ENCODE results near the gene LMO2. TPM values are rescaled to one million over a fixed set of nuclear protein-coding genes. Genes with fewer than 3 reads are reported as not detected.
"Not testable (repeated sequence)": the region's sequence is repeated elsewhere in the genome, so short reads cannot be mapped to it uniquely, and the experiment has no call there.

The LMO2 gene
- total RNA-seq, 1 donor from 2014 or later, result 56.0 TPM

DNA sequence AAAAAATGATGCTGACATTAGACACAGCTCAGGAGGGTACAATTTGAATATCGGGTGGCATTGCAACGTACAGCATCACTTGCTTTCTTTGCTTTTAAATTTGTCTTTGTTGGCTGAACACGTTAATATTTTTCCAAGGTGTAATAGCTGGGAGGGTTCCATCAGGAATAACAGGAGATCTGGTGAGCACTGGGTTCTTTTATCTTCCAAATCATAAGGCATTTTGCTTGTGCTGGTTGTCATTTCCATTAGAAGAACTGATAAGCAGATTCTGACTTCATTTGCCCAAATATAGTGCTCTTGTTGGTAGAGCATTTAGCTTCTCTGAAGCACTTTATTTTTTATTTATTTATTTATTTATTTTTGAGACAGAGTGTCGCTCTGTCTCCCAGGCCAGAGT, 48.9 kb downstream of the LMO2 start:
- Histone ChIP-seq H3K4me3 (no peak overlapping the region), H3K27me3 (no peaks in the 10 kb centered on the region), H3K27ac (no peak overlapping the region), H3K36me3 (no peaks in the 10 kb centered on the region), H3K9me3 (no peaks in the 10 kb centered on the region), H3K4me1 (no peaks in the 10 kb centered on the region)
- TF ChIP-seq, protein P1, sequence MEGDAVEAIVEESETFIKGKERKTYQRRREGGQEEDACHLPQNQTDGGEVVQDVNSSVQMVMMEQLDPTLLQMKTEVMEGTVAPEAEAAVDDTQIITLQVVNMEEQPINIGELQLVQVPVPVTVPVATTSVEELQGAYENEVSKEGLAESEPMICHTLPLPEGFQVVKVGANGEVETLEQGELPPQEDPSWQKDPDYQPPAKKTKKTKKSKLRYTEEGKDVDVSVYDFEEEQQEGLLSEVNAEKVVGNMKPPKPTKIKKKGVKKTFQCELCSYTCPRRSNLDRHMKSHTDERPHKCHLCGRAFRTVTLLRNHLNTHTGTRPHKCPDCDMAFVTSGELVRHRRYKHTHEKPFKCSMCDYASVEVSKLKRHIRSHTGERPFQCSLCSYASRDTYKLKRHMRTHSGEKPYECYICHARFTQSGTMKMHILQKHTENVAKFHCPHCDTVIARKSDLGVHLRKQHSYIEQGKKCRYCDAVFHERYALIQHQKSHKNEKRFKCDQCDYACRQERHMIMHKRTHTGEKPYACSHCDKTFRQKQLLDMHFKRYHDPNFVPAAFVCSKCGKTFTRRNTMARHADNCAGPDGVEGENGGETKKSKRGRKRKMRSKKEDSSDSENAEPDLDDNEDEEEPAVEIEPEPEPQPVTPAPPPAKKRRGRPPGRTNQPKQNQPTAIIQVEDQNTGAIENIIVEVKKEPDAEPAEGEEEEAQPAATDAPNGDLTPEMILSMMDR (IDR thresholded peaks at IDR 0.05), result no peak
- intact Hi-C loops (cut with DNase I), result no loop called here
- no peak for DNase-seq (ENCODE audit: low spot score in 2 of 2)

DNA sequence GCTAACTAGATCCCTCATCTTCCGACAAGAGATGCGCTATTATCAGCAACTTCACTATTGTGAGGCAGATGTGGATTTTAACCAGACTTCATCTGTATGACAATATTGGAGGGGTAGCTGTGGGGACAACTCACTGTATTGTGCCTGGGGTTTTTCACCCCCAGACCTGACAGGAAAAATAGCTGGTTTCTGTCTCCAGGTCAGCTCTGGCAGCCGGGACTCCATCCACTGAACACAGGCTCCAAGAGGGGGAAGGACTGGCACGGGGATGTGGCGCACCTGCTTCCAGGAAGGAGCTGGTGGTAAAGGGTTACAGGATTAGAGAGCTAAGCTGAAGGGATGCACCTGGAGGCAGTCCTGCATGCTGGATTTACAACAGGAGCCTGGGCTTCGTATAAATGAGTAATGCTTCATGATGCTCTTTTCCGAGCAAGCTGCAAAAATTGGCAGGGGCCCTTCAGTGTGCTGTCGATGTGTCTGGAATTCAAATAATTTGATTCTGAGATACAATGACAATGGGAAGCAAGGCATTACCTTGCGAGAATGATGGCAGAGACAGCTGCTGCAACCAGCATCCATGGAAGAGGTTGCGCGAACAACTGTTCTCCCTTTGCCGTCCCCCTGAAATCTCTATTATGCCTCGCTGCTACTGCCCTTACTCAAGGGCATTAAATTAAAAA, 49.5 kb downstream of the LMO2 start:
- intact Hi-C loops (cut with DNase I), result no loop called here
- Histone ChIP-seq H3K27me3 (no peaks in the 10 kb centered on the region), H3K27ac (no peak overlapping the region), H3K36me3 (no peaks in the 10 kb centered on the region), H3K4me1 (no peaks in the 10 kb centered on the region), H3K4me3 (no peak overlapping the region), H3K9me3 (no peaks in the 10 kb centered on the region)
- TF ChIP-seq, protein P1 (IDR thresholded peaks at IDR 0.05), result no peak
- no peak for DNase-seq (ENCODE audit: low spot score in 2 of 2)

DNA sequence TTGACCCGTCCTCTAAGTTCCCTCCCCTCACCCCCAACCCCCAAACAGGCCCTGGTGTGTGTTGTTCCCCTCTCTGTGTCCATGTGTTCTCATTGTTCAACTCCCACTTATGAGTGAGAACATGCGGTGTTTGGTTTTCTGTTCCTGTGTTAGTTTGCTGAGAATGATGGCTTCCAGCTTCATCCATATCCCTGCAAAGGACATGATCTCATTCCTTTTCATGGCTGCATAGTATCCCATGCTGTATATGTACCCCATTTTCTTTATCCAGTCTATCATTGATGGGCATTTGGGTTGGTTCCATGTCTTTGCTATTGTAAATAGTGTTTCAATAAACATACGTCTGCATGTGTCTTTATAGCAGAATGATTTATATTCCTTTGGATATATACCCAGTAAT, 53.6 kb downstream of the LMO2 start:
- H3K4me1 ChIP-seq; H3K36me3 ChIP-seq; H3K27ac ChIP-seq; H3K9me3 ChIP-seq; DNase-seq (ENCODE audit: low spot score in 2 of 2); intact Hi-C loops (cut with DNase I); H3K27me3 ChIP-seq; H3K4me3 ChIP-seq: not testable (repeated sequence)

DNA sequence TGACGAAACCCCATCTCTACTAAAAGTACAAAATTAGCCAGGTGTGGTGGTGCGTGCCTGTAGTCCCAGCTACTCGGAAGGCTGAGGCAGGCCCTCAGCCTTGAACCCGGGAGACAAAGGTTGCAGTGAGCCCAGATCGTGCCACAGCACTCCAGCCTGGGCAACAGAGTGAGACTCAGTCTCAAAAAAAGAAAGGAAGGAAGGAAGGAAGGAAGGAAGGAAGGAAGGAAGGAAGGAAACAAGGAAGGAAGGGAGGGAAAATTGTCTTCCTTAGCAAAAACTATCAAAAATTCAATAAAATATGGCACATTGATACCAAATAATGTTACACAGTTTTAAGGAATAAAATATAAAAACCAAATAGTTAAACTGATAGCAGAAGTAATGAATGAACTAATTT, 54.5 kb downstream of the LMO2 start:
- H3K36me3 ChIP-seq; H3K4me3 ChIP-seq; DNase-seq (ENCODE audit: low spot score in 2 of 2); H3K9me3 ChIP-seq; H3K4me1 ChIP-seq; H3K27ac ChIP-seq; intact Hi-C loops (cut with DNase I); H3K27me3 ChIP-seq: not testable (repeated sequence)

DNA sequence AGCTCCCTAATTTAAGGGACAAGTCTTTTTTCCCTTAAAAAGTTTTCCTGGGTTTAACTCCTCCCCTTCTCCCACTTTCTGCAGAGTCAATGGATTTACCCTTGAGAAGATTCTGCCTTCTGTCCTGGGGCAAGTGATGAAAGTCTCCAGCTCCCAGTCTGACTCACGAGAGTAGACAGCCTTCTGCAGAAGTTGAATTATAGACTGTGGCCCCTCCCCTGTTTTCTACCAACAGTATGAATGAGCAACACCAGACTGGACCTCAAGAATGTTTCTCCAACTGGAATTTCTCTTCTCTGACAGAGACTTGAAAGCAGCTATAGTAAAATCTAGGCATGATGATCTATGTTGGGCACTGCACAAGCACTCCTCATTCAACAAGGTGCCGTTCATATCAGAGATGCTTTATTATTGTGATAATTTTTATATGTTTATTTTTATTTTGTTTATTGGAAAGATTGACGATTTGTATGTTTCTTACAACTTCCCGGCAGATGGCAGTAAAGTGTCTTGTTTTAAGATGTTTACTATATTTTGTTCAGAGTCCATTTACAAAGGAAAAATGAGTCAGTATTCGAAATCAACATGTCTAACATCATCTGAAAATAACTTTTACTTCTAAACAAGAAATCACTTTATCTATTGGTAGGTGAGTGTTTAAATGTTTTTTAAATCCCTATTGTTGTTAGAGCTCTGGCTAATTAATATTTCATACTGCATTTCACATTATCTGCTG, 56.6 kb downstream of the LMO2 start:
- Histone ChIP-seq H3K27ac (no peak overlapping the region), H3K4me1 (no peaks in the 10 kb centered on the region), H3K27me3 (no peaks in the 10 kb centered on the region), H3K36me3 (no peaks in the 10 kb centered on the region), H3K4me3 (no peak overlapping the region), H3K9me3 (no peaks in the 10 kb centered on the region)
- intact Hi-C loops (cut with DNase I), result no loop called here
- no peak for DNase-seq (ENCODE audit: low spot score in 2 of 2)
- TF ChIP-seq, protein P1 (IDR thresholded peaks at IDR 0.05), result peak in 1 of 3 experiments; percentile 30

DNA sequence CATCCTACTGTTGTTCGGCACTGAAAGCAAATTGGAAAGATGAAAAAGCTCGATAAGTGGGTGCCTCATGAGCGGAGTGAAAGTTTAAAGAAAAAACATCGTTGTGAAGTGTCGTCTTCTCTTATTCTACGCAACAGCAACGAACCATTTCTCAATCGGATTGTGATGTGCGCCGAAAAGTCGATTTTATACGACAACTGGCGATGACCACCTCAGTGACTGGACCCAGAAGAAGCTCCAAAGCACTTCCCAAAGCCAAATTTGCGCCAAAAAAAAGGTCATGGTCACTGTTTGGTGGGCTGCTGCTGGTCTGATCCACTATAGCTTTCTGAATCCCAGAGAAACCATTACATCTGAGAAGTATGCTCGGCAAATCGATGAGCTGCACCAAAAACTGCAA, 59.2 kb downstream of the LMO2 start:
- no peak for DNase-seq (ENCODE audit: low spot score in 2 of 2)
- Histone ChIP-seq H3K27me3 (peaks cover 9% of the 10 kb centered on the region), H3K27ac (no peak overlapping the region), H3K4me3 (no peak overlapping the region), H3K9me3 (no peaks in the 10 kb centered on the region), H3K4me1 (peaks cover 6 to 8% of the 10 kb centered on the region in 2 donors), H3K36me3 (no peaks in the 10 kb centered on the region)
- intact Hi-C loops (cut with DNase I), result no loop called here
- TF ChIP-seq, protein P1 (IDR thresholded peaks at IDR 0.05), result no peak

Measured in ascending aorta (tissue), 2 donors.